Thoracic aorta (tissue), 2 donors: ENCODE data around the gene DOCK3. TPM values are rescaled to one million over a fixed set of nuclear protein-coding genes. Genes with fewer than 3 reads are reported as not detected.
"Not testable (repeated sequence)": the region's sequence is repeated elsewhere in the genome, so short reads cannot be mapped to it uniquely, and the experiment has no call there.

ENCODE experiments used
- ATAC-seq: fragments of 150-250 bp; one replicate; pipeline ENCODE4 v1.8.0; 2017; ENCODE audit warnings: low read depth; ENCODE audit not compliant: insufficient number of reproducible peaks, low FRiP score
- DNase-seq: peaks from one replicate; pipeline ENCODE4 v3.0.0-alpha.2; 2020; ENCODE audit warnings: low spot score
- H3K27ac ChIP-seq, 2 donors: fragments of 200-600 bp; sonication (generic); 1 replicate in 1 of 2; 2 replicates in 1 of 2; pipeline ENCODE4 v1.5.1; 2016; ENCODE audit warnings: mild to moderate bottlenecking in 2 of 2, moderate library complexity in 2 of 2
- H3K27me3 ChIP-seq: fragments of 200-600 bp; sonication (generic); replicated peaks from 2 replicates; pipeline ENCODE4 v1.6.0; 2016; ENCODE audit warnings: mild to moderate bottlenecking; ENCODE audit not compliant: insufficient read depth
- H3K36me3 ChIP-seq: fragments of 200-600 bp; sonication (generic); one replicate; pipeline ENCODE4 v1.5.1; 2016
- H3K4me1 ChIP-seq, 2 donors: fragments of 200-600 bp; sonication (generic); 1 replicate in 1 of 2; 2 replicates in 1 of 2; pipeline versions ENCODE4 v1.5.1 to v1.6.0; 2016; ENCODE audit warnings: low read depth in 2 of 2, mild to moderate bottlenecking in 1 of 2; ENCODE audit not compliant: control insufficient read depth in 1 of 2
- H3K4me3 ChIP-seq: fragments of 200-600 bp; sonication (generic); 2 replicates; pipeline ENCODE4 v1.5.1; 2016; ENCODE audit warnings: mild to moderate bottlenecking
- H3K9me3 ChIP-seq: fragments of 200-600 bp; sonication (generic); 2 replicates; pipeline ENCODE4 v1.5.1; 2016
- total RNA-seq, 2 donors: library from RNA; depleted of rRNA; stranded (reverse); fragments of >200 nt; gene quantifications; one replicate each; pipeline versions ENCODE4 v1.1.0 to v1.2.3, GENCODE V29; 2016
- TF ChIP-seq, protein P1 (sequence below): fragments of 200-600 bp; sonication (generic); IDR thresholded peaks from one replicate; pipeline ENCODE4 v1.5.1; 2019; ENCODE audit warnings: antibody characterized with exemption

DOCK3 gene
- total RNA-seq, 2 donors from 2014 or later = 0.14 to 0.71 TPM

DNA sequence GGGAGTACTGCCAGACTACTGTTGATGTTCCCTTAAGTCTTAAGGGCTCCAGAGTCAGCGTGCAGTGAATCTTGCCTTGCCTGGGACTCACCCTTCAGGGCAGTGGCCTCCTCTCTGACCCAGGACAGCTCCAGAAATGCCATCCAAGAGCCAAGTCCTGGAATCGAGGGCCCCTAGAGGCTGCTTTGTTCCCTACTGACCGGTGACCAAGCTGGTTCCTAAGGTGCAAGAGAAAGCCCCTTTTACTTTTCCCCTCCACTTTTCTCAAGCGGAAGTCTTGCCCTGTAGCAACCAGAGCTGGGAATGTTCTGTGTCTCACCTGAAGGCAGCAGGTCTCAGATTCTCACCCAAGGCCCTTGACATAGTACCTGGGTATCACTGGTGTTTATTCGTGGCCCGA, 238.0 kb downstream of the DOCK3 start:
- no peak for ATAC-seq
- no peaks in the 10 kb centered on the region for H3K9me3 ChIP-seq

DNA sequence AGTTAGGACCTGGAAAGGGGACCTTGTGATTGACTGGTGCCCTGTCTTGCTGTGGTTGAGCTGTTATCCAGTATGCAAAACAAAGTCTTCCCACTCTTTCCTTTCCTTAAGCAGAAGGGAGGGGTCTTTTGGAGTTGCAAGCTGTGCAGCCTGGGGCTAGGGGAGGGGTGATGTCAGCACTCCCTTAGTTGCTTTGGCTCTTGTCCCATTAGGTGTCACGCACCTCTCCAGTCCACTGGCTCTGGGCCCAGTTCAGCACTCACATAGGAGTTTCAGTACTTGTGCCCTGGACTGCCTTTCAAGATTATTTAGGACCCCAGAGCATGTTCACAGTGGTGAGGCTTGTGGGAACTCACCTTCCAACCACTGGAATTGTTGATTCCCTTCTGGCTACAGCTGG, 238.5 kb downstream of the DOCK3 start:
- Histone ChIP-seq H3K9me3 (no peaks in the 10 kb centered on the region), H3K4me1 (no peaks in the 10 kb centered on the region), H3K36me3 (no peaks in the 10 kb centered on the region), H3K27ac (no peak overlapping the region), H3K4me3 (no peak overlapping the region), H3K27me3 (no peaks in the 10 kb centered on the region)
- DNase-seq (no peak), ATAC-seq (no peak)
- TF ChIP-seq, protein P1, sequence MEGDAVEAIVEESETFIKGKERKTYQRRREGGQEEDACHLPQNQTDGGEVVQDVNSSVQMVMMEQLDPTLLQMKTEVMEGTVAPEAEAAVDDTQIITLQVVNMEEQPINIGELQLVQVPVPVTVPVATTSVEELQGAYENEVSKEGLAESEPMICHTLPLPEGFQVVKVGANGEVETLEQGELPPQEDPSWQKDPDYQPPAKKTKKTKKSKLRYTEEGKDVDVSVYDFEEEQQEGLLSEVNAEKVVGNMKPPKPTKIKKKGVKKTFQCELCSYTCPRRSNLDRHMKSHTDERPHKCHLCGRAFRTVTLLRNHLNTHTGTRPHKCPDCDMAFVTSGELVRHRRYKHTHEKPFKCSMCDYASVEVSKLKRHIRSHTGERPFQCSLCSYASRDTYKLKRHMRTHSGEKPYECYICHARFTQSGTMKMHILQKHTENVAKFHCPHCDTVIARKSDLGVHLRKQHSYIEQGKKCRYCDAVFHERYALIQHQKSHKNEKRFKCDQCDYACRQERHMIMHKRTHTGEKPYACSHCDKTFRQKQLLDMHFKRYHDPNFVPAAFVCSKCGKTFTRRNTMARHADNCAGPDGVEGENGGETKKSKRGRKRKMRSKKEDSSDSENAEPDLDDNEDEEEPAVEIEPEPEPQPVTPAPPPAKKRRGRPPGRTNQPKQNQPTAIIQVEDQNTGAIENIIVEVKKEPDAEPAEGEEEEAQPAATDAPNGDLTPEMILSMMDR = no peak

More for the DNA sequence above, 238.0 kb downstream of the DOCK3 start:
- Histone ChIP-seq H3K27ac (no peak overlapping the region), H3K36me3 (no peaks in the 10 kb centered on the region), H3K4me3 (no peak overlapping the region), H3K4me1 (no peaks in the 10 kb centered on the region), H3K27me3 (no peaks in the 10 kb centered on the region)
- TF ChIP-seq, protein P1 = no peak
- no peak for DNase-seq

DNA sequence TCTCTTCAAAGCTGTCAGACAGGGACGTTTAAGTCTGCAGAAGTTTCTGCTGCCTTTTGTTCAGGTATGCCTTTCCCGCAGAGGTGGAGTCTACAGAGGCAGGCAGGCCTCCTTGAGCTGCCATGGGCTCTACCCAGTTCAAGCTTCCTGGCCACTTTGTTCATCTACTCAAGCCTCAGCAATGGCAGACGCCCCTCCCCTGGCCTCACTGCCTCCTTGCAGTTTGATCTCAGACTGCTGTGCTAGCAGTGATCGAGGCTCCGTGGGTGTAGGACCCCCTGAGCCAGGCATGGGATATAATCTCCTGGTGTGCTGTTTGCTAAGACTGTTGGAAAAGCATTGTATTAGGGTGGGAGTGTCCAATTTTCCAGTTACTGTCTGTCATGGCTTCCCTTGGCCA, 247.3 kb downstream of the DOCK3 start:
- not testable (repeated sequence) for H3K4me1 ChIP-seq, DNase-seq, H3K27me3 ChIP-seq, H3K9me3 ChIP-seq, H3K4me3 ChIP-seq, H3K36me3 ChIP-seq, H3K27ac ChIP-seq, ATAC-seq

DNA sequence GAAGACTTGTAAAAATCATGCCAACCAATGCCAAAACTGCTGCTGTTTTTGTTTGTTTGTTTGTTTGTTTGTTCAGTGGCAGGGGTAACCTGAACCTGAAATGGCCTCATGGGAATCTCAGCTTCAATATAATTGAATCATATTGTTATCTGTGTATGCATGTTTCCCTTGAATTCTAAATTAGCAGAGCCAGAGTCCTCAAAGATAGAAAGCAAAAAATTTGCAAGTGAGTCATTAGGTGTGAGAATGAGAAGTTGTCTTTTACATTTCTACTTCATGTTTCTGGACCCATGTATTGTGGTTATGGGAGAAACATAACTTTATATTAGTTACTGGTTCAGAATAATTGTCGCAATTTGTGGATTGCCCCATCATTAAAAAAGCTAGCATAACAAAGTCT, 249.2 kb downstream of the DOCK3 start:
- H3K27ac ChIP-seq = no peak overlapping the region
- TF ChIP-seq, protein P1 = no peak
- no peaks in the 10 kb centered on the region for H3K27me3 ChIP-seq
- no peaks in the 10 kb centered on the region for H3K9me3 ChIP-seq
- H3K36me3 ChIP-seq = no peaks in the 10 kb centered on the region
- DNase-seq = no peak
- H3K4me3 ChIP-seq = no peak overlapping the region
- H3K4me1 ChIP-seq = no peaks in the 10 kb centered on the region
- ATAC-seq = no peak

DNA sequence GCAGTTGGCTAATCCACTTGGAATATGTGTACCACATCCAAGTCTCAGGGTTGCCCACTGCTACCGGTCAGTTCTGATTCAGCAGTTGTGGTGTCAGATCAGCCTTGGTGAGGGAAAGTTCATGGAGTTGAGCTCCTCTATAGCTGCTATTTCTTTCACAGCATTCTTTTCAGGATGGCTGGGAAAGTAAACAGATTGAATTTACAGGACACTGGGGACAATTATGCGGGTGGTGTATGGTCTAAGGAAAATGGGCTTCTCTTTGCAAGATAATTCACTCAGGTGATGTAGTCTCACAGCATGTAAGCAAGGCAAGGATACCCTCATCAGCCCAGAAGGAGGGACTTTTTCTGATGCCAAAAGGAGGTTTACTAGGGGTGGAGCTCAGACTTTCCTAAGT, 249.9 kb downstream of the DOCK3 start:
- no peak overlapping the region for H3K4me3 ChIP-seq
- no peaks in the 10 kb centered on the region for H3K9me3 ChIP-seq
- no peaks in the 10 kb centered on the region for H3K4me1 ChIP-seq
- TF ChIP-seq, protein P1 = no peak
- H3K27me3 ChIP-seq = no peaks in the 10 kb centered on the region
- ATAC-seq (no peak), DNase-seq (no peak)
- no peak overlapping the region for H3K27ac ChIP-seq
- H3K36me3 ChIP-seq = no peaks in the 10 kb centered on the region

DNA sequence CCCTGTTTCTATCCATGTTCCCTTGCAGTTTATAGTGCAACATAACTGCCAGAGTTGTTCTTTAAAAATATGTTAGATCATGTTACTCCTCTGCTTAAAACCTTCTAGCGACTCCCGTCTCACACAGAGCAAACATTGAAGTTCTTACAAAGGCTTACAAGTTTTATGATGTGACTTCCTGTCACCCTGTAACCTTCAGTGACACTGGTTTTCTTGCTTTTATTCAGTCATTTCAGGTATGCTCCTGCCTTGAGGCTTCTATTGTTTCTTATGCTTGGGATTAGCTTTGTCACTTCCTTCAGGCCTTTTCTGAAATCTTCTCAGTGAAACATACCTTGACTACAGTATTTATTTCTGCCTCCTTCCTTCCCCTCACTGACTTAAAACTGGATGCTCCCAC, 252.1 kb downstream of the DOCK3 start:
- H3K4me3 ChIP-seq = no peak overlapping the region
- H3K27me3 ChIP-seq = no peaks in the 10 kb centered on the region
- H3K27ac ChIP-seq = no peak overlapping the region
- ATAC-seq (no peak), DNase-seq (no peak)
- no peaks in the 10 kb centered on the region for H3K36me3 ChIP-seq
- H3K9me3 ChIP-seq = no peaks in the 10 kb centered on the region
- H3K4me1 ChIP-seq = no peaks in the 10 kb centered on the region
- TF ChIP-seq, protein P1 = no peak
